Uterus (tissue), 4 donors: Measurements from ENCODE around the gene GALNT9. TPM values are rescaled to one million over a fixed set of nuclear protein-coding genes. Genes with fewer than 3 reads are reported as not detected.

Experiments used
- DNase-seq, 2 donors: peaks; one replicate each; pipeline ENCODE4 v3.0.0-alpha.2; 2019 to 2020
- H3K27ac ChIP-seq, 2 donors: fragments of 200-600 bp; sonication (generic); 1 replicate in 1 of 2; 2 replicates in 1 of 2; pipeline ENCODE4 v1.5.1; 2016 to 2018
- H3K27me3 ChIP-seq, 2 donors: fragments of 200-600 bp; sonication (generic); one replicate each; pipeline ENCODE4 v1.5.1; 2018 to 2019; ENCODE audit warnings: control low read depth in 1 of 2
- H3K36me3 ChIP-seq, 2 donors: fragments of 200-600 bp; sonication (generic); one replicate each; pipeline ENCODE4 v1.5.1; 2019; ENCODE audit warnings: control low read depth in 1 of 2
- H3K4me1 ChIP-seq, 2 donors: fragments of 200-600 bp; sonication (generic); one replicate each; pipeline ENCODE4 v1.5.1; 2018 to 2019; ENCODE audit warnings: control low read depth in 1 of 2
- H3K4me3 ChIP-seq, 2 donors: fragments of 200-600 bp; sonication (generic); 1 replicate in 1 of 2; 2 replicates in 1 of 2; pipeline ENCODE4 v1.5.1; 2018 to 2019; ENCODE audit warnings: mild to moderate bottlenecking in 1 of 2
- H3K9me3 ChIP-seq, 2 donors: fragments of 200-600 bp; sonication (generic); one replicate each; pipeline ENCODE4 v1.5.1; 2019; ENCODE audit warnings: control low read depth in 1 of 2
- POLR2A ChIP-seq, 2 donors: fragments of 450-650 bp; IDR thresholded peaks; one replicate each; pipeline ENCODE4 v1.6.1; 2016; ENCODE audit warnings: antibody characterized with exemption in 2 of 2, mild to moderate bottlenecking in 1 of 2, moderate library complexity in 1 of 2
- intact Hi-C: fragments of 100-400 bp; cut with DNase I; formaldehyde crosslinking; loops from one replicate; pipeline ENCODE4 v1.15.1; 2023; ENCODE audit warnings: low total_unique reads
- total RNA-seq, 4 donors: library from RNA; depleted of rRNA in 3 of 4; stranded (reverse); fragments of >200 nt in 3 of 4; gene quantifications; one replicate each; pipeline versions ENCODE4 v1.1.0 to v1.2.4, GENCODE V29; 2014 to 2023
- TF ChIP-seq, protein P1 (sequence below), 4 experiments: fragments of 200-600 bp in 2 of 4; fragments of 450-650 bp in 2 of 4; sonication (generic) in 2 of 4; IDR thresholded peaks; one replicate each; pipeline ENCODE4 v1.5.1; 2016 to 2019; ENCODE audit warnings: antibody characterized with exemption in 4 of 4, mild to moderate bottlenecking in 2 of 4, moderate library complexity in 1 of 4
- donor health status: DM: yes; HTN: yes; CAD: no.

Gene GALNT9
- total RNA-seq, 4 donors from 2014 or later: 1.5 to 4.3 TPM; not detected in 2

DNA sequence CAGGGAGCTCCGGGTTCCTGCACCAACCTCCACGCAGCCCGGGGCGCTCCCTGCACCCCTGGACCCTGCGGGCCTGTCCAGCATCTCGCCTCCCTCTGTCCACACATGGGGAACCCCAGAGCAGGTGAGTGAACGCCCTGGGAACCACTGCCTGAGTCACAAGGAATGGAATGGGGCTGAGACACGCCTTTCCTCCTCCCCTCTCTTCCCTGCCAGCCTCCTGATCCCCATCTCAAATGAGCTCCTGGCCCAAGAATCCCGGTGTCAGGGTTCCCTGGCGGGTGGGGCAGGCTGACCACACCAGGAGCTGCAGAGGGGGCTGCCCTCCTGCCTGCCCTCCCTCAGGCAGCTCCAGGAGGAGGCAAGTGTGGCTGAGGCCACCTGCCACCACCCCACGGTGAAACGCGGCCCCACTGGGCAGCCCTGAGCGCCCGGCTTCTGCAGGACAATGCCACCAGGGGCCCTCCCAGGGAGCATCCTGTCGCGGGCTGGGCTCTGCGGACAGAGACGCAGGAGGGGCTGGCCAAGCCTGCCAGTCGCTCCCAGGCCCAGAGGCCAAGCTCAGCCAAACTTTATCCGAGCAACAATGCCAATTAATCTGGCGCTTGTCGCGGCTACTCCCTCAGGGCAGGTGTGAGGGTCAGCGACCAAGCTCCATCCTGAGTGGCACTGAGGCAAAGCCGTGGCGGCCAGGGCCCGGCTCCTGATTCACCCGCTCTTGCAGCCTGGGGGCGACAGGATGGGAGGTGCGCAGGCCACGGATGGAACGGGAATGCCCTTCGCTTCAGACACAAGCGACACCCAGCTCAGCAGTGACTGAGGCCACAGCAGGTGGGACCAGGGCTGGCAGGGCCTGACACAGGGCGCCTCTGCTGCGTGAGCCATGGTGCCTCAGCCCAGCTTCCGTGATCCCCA is 44.3 kb downstream of the GALNT9 start:
- no peak for TF ChIP-seq POLR2A (IDR thresholded peaks at IDR 0.05)
- TF ChIP-seq, protein P1, sequence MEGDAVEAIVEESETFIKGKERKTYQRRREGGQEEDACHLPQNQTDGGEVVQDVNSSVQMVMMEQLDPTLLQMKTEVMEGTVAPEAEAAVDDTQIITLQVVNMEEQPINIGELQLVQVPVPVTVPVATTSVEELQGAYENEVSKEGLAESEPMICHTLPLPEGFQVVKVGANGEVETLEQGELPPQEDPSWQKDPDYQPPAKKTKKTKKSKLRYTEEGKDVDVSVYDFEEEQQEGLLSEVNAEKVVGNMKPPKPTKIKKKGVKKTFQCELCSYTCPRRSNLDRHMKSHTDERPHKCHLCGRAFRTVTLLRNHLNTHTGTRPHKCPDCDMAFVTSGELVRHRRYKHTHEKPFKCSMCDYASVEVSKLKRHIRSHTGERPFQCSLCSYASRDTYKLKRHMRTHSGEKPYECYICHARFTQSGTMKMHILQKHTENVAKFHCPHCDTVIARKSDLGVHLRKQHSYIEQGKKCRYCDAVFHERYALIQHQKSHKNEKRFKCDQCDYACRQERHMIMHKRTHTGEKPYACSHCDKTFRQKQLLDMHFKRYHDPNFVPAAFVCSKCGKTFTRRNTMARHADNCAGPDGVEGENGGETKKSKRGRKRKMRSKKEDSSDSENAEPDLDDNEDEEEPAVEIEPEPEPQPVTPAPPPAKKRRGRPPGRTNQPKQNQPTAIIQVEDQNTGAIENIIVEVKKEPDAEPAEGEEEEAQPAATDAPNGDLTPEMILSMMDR (IDR thresholded peaks at IDR 0.05): no peak
- H3K4me1 ChIP-seq: no peaks in the 10 kb centered on the region
- no peak overlapping the region for H3K4me3 ChIP-seq
- no peaks in the 10 kb centered on the region for H3K27me3 ChIP-seq
- no peaks in the 10 kb centered on the region for H3K36me3 ChIP-seq
- H3K9me3 ChIP-seq: no peaks in the 10 kb centered on the region
- DNase-seq: no peak
- no peak overlapping the region for H3K27ac ChIP-seq
- intact Hi-C loops: no loop called here

DNA sequence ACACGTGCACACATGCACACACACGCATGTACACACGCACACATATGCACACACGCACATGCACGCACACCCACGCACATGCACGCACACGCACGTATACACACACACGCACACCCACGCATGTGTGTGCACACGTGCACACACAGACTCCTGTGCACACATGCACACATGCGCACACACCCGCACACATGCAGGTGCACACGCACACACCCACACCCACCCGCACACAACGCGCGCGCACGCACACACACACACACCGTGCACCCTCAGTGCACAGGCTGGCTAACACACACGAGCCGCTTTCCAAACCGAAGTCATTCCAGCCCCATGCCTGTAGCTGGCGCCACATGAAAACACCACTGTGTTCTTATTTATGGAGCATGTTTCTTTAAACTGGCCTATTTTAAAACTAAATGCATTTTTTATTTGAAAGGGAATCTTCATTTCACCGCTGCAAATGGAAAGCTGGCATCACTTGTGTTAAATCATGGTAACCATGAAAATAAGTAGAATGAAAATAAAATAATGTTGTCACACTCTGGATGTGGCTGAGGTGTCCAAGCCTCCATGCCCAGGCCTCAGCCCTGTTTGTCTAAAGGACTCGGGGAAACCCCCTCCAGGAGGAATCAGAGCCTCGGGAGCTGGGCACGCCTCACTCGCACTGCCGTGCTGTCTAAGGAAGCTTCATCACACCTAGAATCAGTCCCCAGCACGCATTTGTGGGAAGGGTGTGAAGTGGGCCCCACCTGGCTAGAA is 45.1 kb downstream of the GALNT9 start:
- H3K4me3 ChIP-seq: no peak overlapping the region
- H3K36me3 ChIP-seq: no peaks in the 10 kb centered on the region
- H3K27ac ChIP-seq: no peak overlapping the region
- H3K4me1 ChIP-seq: no peaks in the 10 kb centered on the region
- intact Hi-C loops: no loop called here
- no peak for TF ChIP-seq POLR2A (IDR thresholded peaks at IDR 0.05)
- TF ChIP-seq, protein P1 (IDR thresholded peaks at IDR 0.05): no peak
- DNase-seq: no peak
- peaks cover 0 to 2% of the 10 kb centered on the region in 2 donors for H3K27me3 ChIP-seq
- H3K9me3 ChIP-seq: no peaks in the 10 kb centered on the region

DNA sequence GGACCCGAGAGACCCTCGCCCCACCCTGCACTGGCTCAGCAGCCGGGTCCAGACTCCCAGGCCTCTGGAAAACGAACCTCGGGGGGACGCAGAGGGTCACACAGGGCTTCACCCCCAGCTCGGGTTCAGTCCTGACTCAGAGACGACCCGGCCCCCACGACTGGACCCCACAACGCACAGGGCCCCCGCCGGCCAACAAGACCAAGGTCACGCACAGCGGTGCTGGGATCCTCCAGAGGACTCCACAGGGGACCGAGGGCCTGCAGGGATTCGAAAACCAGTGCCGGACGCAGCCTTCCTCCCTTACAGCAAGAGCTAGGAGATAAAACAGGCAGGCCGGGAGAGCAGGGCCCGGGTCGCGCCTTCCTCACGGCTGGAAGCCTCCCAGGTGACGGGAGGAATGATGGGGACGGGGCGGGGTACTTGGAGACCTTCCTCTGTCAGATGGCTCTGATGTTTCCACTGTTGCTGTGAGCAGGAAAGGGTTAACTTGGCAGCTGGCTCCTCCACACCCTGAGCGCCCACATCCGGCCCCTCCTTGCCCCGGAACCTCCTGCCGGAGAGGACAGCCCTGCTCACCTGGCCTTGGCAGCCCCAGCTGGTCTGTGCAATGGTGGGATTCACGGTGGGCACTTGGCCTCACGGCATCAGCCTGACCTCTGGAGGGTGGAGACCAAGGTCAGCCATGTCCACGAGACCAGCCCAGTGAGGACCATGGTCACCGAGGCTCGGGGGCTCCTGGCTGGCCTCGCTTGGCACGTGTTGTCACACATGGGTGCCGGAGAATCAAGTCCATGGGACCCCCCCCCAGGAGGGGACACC is 46.2 kb downstream of the GALNT9 start:
- peaks cover 0 to 12% of the 10 kb centered on the region in 2 donors for H3K27me3 ChIP-seq
- DNase-seq: no peak
- no peak overlapping the region for H3K4me3 ChIP-seq
- no peak for TF ChIP-seq POLR2A (IDR thresholded peaks at IDR 0.05)
- TF ChIP-seq, protein P1 (IDR thresholded peaks at IDR 0.05): no peak
- intact Hi-C loops: no loop called here
- no peaks in the 10 kb centered on the region for H3K9me3 ChIP-seq
- no peak overlapping the region for H3K27ac ChIP-seq
- H3K36me3 ChIP-seq: no peaks in the 10 kb centered on the region
- no peaks in the 10 kb centered on the region for H3K4me1 ChIP-seq

DNA sequence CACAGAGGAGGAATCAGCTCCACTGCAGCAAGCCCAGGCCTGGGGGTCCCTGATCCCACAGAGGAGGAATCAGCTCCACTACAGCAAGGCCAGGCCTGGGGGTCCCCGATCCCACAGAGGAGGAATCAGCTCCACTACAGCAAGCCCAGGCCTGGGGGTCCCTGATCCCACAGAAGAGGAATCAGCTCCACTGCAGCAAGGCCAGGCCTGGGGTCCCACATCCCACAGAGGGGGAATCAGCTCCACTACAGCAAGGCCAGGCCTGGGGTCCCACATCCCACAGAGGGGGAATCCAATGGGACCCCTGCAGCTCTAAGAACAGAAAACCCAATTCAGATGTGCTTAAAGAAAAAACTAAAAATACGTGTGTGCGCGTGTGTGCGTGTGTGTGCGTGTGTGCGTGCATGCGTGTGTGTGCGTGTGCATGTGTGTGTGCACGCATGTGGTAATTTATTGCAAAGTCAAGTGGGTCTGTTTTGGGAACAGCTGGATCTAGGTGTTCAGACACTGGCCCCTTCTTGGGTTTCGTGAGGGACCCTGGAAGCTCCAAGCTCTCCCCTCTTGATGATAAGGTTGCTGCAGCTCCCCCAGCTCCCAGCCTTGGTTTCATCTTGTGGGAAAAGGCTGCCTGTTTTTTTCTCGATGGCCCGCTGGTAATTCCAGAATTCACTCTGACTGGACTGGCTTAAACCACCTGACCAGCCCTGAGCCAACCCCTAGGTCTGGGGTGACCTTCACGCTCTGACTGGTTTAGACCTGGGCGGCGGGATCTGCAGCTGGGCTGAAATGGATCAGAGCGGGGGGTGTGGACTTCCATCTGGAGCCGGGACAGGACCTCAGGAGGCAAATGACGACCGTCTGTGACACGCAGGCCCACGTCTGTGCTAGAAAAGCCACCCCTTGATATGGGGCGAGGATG is 47.1 kb downstream of the GALNT9 start:
- intact Hi-C loops: no loop called here
- Histone ChIP-seq H3K4me1 (no peaks in the 10 kb centered on the region), H3K4me3 (no peak overlapping the region), H3K27ac (no peak overlapping the region), H3K27me3 (peaks cover 0 to 17% of the 10 kb centered on the region in 2 donors), H3K36me3 (no peaks in the 10 kb centered on the region), H3K9me3 (no peaks in the 10 kb centered on the region)
- DNase-seq: no peak
- no peak for TF ChIP-seq POLR2A (IDR thresholded peaks at IDR 0.05)
- TF ChIP-seq, protein P1 (IDR thresholded peaks at IDR 0.05): no peak
